K562 (cell line): Measurements from ENCODE around the gene PPP1R15A. TPM values are rescaled to one million over a fixed set of nuclear protein-coding genes. Genes with fewer than 3 reads are reported as not detected.
A peak's percentile ranks its signal among the peaks of the same experiment; 100 is the strongest.

Source experiments
- BDP1 ChIP-seq: IDR thresholded peaks from 3 replicates; pipeline ENCODE4 v1.6.1; 2011; ENCODE audit not compliant: insufficient read length, insufficient read depth
- MIER1 ChIP-seq: fragments of 450-650 bp; IDR thresholded peaks from 2 replicates; pipeline ENCODE4 v1.6.1; 2016; ENCODE audit warnings: antibody characterized with exemption, mild to moderate bottlenecking, low read depth
- MXI1 ChIP-seq: IDR thresholded peaks from 2 replicates; pipeline ENCODE4 v1.6.1; 2011; ENCODE audit warnings: low read depth, mild to moderate bottlenecking, improper control_type of control experiment, low read length
- SPI1 ChIP-seq: IDR thresholded peaks from 2 replicates; pipeline ENCODE4 v1.6.1; 2011; ENCODE audit warnings: low read depth, low read length, control low read depth, borderline replicate concordance
- ZBTB40 ChIP-seq, 2 experiments: fragments of 450-650 bp in 1 of 2; sonication (generic) in 1 of 2; formaldehyde crosslinking in 1 of 2; IDR thresholded peaks; 2 replicates each; pipeline versions ENCODE4 v1.7.1 to v1.9.0; 2016 to 2022; ENCODE audit warnings: inconsistent platforms in 1 of 2, mild to moderate bottlenecking in 1 of 2, missing genetic modification reagents in 1 of 2
- ZBTB9 ChIP-seq: fragments of 450-650 bp; formaldehyde crosslinking; IDR thresholded peaks from 2 replicates; pipeline ENCODE4 v1.4.0; 2020; ENCODE audit warnings: mild to moderate bottlenecking, moderate library complexity
- ZNF586 ChIP-seq: fragments of 450-650 bp; formaldehyde crosslinking; conservative IDR thresholded peaks from 2 replicates; pipeline ENCODE4 v1.4.0; 2020; ENCODE audit warnings: mild to moderate bottlenecking, moderate library complexity
- polyA plus RNA-seq, 8 experiments: library from polyadenylated mRNA; depleted of rRNA in 4 of 8; stranded (reverse) in 5 of 8; unstranded in 3 of 8; fragments of >200 nt; fragmentation: Nextera tagmentation in 2 of 8; fragmentation: Illumina TruSeq in 1 of 8; extraction: Ambion mirVana in 2 of 8; extraction: Trizol in 1 of 8; gene quantifications; 2 replicates each; pipeline versions ENCODE4 v1.2.1 to v1.2.3, GENCODE V29; 2011 to 2014; ENCODE audit warnings: inconsistent platforms in 1 of 8, missing spikeins in 1 of 8
- total RNA-seq, 7 experiments: library from RNA; depleted of rRNA in 6 of 7; stranded (reverse); fragments of >200 nt in 6 of 7; fragmentation: Illumina TruSeq in 2 of 7; extraction: Trizol in 2 of 7; gene quantifications; 2 replicates each; pipeline versions ENCODE4 v1.2.1 to v1.2.3, GENCODE V29; 2011 to 2021; ENCODE audit warnings: low replicate concordance in 1 of 7
- TF ChIP-seq, protein P1 (sequence below): fragments of 250-450 bp; sonication (Bioruptor Pico); IDR thresholded peaks from 2 replicates; pipeline ENCODE4 v1.8.0; 2021; ENCODE audit warnings: mild to moderate bottlenecking, moderate library complexity
- TF ChIP-seq, protein P2 (sequence below), 2 experiments: fragments of 450-650 bp in 1 of 2; IDR thresholded peaks; 2 replicates each; pipeline ENCODE4 v1.6.1; 2011 to 2017; ENCODE audit warnings: low read depth in 2 of 2, antibody characterized with exemption in 1 of 2, borderline replicate concordance in 1 of 2, low read length in 1 of 2, mild to moderate bottlenecking in 1 of 2, mixed read lengths in 1 of 2; ENCODE audit not compliant: control insufficient read depth in 1 of 2

PPP1R15A gene
- total and polyA plus RNA-seq, 9 of the 15 experiments (the other 6 are each of a cell fraction or from before 2014, with no cell fraction given) = 0.42 to 73.7 (median 44.0) TPM

GRCh38 chr19:48878196-48879024 lies 6.2 kb downstream of the PPP1R15A start (continued):
- TF ChIP-seq ZBTB40 (IDR thresholded peaks at IDR 0.05) (peak; percentile 40; the same call in 1 of the 2 replicates), ZBTB40 (CRISPR knock-in tag; IDR thresholded peaks at IDR 0.05) (no peak), BDP1 (no peak), ZNF586 (CRISPR knock-in tag) (0 out of 2 replicates have a peak, but pooled peaks have one; percentile 21), MXI1 (peak; percentile 38; the same call in 1 of the 2 replicates), SPI1 (no peak), ZBTB9 (peak; percentile 34; the same call in 1 of the 2 replicates), MIER1 (no peak)
- TF ChIP-seq, protein P1, sequence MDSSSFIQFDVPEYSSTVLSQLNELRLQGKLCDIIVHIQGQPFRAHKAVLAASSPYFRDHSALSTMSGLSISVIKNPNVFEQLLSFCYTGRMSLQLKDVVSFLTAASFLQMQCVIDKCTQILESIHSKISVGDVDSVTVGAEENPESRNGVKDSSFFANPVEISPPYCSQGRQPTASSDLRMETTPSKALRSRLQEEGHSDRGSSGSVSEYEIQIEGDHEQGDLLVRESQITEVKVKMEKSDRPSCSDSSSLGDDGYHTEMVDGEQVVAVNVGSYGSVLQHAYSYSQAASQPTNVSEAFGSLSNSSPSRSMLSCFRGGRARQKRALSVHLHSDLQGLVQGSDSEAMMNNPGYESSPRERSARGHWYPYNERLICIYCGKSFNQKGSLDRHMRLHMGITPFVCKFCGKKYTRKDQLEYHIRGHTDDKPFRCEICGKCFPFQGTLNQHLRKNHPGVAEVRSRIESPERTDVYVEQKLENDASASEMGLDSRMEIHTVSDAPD = peak; percentile 46; the same call in 1 of the 2 replicates
- TF ChIP-seq, protein P2, sequence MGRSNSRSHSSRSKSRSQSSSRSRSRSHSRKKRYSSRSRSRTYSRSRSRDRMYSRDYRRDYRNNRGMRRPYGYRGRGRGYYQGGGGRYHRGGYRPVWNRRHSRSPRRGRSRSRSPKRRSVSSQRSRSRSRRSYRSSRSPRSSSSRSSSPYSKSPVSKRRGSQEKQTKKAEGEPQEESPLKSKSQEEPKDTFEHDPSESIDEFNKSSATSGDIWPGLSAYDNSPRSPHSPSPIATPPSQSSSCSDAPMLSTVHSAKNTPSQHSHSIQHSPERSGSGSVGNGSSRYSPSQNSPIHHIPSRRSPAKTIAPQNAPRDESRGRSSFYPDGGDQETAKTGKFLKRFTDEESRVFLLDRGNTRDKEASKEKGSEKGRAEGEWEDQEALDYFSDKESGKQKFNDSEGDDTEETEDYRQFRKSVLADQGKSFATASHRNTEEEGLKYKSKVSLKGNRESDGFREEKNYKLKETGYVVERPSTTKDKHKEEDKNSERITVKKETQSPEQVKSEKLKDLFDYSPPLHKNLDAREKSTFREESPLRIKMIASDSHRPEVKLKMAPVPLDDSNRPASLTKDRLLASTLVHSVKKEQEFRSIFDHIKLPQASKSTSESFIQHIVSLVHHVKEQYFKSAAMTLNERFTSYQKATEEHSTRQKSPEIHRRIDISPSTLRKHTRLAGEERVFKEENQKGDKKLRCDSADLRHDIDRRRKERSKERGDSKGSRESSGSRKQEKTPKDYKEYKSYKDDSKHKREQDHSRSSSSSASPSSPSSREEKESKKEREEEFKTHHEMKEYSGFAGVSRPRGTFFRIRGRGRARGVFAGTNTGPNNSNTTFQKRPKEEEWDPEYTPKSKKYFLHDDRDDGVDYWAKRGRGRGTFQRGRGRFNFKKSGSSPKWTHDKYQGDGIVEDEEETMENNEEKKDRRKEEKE (IDR thresholded peaks at IDR 0.05; ENCODE audit: borderline replicate concordance in 1 of 2, control insufficient read depth in 1 of 2, low read depth in 2 of 2, low read length in 1 of 2) = peak in 1 of 2 experiments; percentile 89; a peak in 2 of 4 replicates
